CD4-positive, alpha-beta memory T cell (primary cell): ENCODE data around the gene SIN3B. TPM values are rescaled to one million over a fixed set of nuclear protein-coding genes. Genes with fewer than 3 reads are reported as not detected.

ENCODE experiments used
- CTCF ChIA-PET: fragments of 350-600 bp; sonication (Branson Sonifier 250); formaldehyde crosslinking; loops from one replicate; lab custom pipeline; 2021; ENCODE audit warnings: inconsistent platforms; ENCODE audit not compliant: partially characterized antibody; lab: Charles Lee
- POLR2A ChIA-PET: fragments of 350-600 bp; sonication (Branson Sonifier 250); formaldehyde crosslinking; loops from one replicate; lab custom pipeline; 2021; ENCODE audit not compliant: partially characterized antibody; lab: Charles Lee
- DNase-seq, 5 donors: peaks; one replicate each; pipeline versions ENCODE4 v3.0.0 to v3.0.0-alpha.2; 2020 to 2022; ENCODE audit warnings: mixed read lengths in 1 of 5
- H3K27ac ChIP-seq: one replicate; pipeline ENCODE4 v1.7.0; 2013; ENCODE audit warnings: low read depth, low read length
- H3K27me3 ChIP-seq: 2 replicates; pipeline ENCODE4 v1.7.0; 2013; ENCODE audit warnings: mild to moderate bottlenecking, low read length, moderate library complexity; ENCODE audit not compliant: insufficient read depth
- H3K36me3 ChIP-seq: 2 replicates; pipeline ENCODE4 v1.7.0; 2013; ENCODE audit warnings: mild to moderate bottlenecking, low read length, moderate library complexity; ENCODE audit not compliant: insufficient read depth
- H3K4me1 ChIP-seq: 2 replicates; pipeline ENCODE4 v1.7.0; 2013; ENCODE audit warnings: mild to moderate bottlenecking, low read length, moderate library complexity; ENCODE audit not compliant: insufficient read depth
- H3K4me3 ChIP-seq, 2 donors: one replicate each; pipeline ENCODE4 v1.7.0; 2013; ENCODE audit warnings: low read length in 2 of 2, mild to moderate bottlenecking in 1 of 2
- H3K9me3 ChIP-seq, 2 donors: one replicate each; pipeline ENCODE4 v1.7.0; 2013; ENCODE audit warnings: low read length in 2 of 2, control low read depth in 1 of 2; ENCODE audit not compliant: control insufficient read depth in 1 of 2
- H3K27ac Mint-ChIP-seq, 7 donors: one replicate each; pipeline ENCODE4 v1.8.0; 2020 to 2021; ENCODE audit warnings: mixed read lengths in 7 of 7, mild to moderate bottlenecking in 6 of 7, inconsistent platforms in 3 of 7, moderate library complexity in 3 of 7
- H3K27me3 Mint-ChIP-seq, 2 donors: one replicate each; pipeline ENCODE4 v1.8.0; 2020 to 2021; ENCODE audit warnings: mixed read lengths in 2 of 2
- H3K36me3 Mint-ChIP-seq, 2 donors: one replicate each; pipeline ENCODE4 v1.8.0; 2020 to 2021; ENCODE audit warnings: mixed read lengths in 2 of 2, inconsistent platforms in 1 of 2, mild to moderate bottlenecking in 1 of 2
- H3K4me1 Mint-ChIP-seq, 4 donors: one replicate each; pipeline ENCODE4 v1.8.0; 2020 to 2021; ENCODE audit warnings: mixed read lengths in 4 of 4, mild to moderate bottlenecking in 1 of 4
- H3K4me3 Mint-ChIP-seq, 8 donors: one replicate each; pipeline ENCODE4 v1.8.0; 2020 to 2021; ENCODE audit warnings: mixed read lengths in 8 of 8, mild to moderate bottlenecking in 7 of 8, moderate library complexity in 6 of 8, inconsistent platforms in 3 of 8
- H3K9me3 Mint-ChIP-seq, 8 donors: one replicate each; pipeline ENCODE4 v1.8.0; 2020 to 2021; ENCODE audit warnings: mixed read lengths in 8 of 8, mild to moderate bottlenecking in 5 of 8, inconsistent platforms in 3 of 8, moderate library complexity in 1 of 8
- intact Hi-C: fragments of 100-400 bp; cut with micrococcal nuclease; formaldehyde crosslinking; loops from one replicate; pipeline ENCODE4 v1.15.1; 2023
- polyA plus RNA-seq, 2 donors: library from polyadenylated mRNA; unstranded; fragments of 300-500 nt; fragmentation: Illumina TruSeq; gene quantifications; one replicate each; pipeline ENCODE4 v1.2.3, GENCODE V29; 2021
- total RNA-seq, 2 experiments: library from RNA; stranded (reverse); gene quantifications; one replicate each; pipeline ENCODE4 v1.2.3, GENCODE V29; 2021

The SIN3B gene
- total and polyA plus RNA-seq, 4 experiments from 2014 or later, result 1.4 to 88.4 (median 46.0) TPM

DNA sequence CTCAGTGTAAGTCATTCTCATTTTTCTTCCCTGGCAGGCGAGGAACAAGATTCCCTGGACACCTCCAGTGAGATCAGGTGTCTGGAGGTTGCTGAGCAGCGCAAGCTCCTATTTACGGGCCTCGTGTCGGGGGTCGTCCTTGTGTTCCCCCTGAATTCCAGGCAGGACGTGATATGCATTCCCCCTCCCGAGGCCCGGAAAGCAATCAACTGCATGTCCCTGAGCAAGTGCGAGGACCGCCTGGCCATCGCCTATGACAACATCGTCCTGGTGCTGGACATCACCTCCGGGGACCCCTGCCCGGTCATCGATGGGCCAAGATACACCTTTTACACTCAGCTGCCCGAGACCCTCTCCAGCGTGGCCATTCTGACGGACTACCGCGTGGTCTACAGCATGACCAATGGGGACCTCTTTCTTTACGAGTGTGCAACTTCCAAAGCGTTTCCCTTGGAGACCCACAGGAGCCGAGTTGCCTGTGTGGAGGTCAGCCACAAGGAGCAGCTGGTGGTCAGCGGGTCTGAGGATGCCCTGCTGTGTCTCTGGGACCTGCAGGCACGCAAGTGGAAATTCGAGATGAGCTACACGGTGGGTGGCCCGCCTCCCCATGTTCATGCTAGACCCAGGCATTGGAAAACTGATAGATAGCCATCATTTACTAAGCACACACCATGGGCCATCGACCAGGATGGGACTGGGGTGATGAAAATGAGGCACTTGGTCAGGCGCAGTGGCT lies 21.5 kb upstream of the SIN3B start:
- ChIA-PET POLR2A (no interaction called here), CTCF (interaction anchor here (0.6 kb wide), 1 partner anchor 174 kb away, joined by 4 read pairs; no protein-coding TSS in a partner anchor)
- H3K4me3 ChIP-seq, result no peak overlapping the region
- intact Hi-C loops, result no loop called here
- Mint-ChIP-seq H3K4me1 (no peaks in the 10 kb centered on the region), H3K36me3 (no peaks in the 10 kb centered on the region), H3K4me3 (no peak overlapping the region), H3K27me3 (peaks cover 0 to 1% of the 10 kb centered on the region in 2 donors), H3K27ac (no peak overlapping the region), H3K9me3 (peaks cover 0 to 5% (median 0%) of the 10 kb centered on the region in 8 donors)
- no peaks in the 10 kb centered on the region for H3K9me3 ChIP-seq
- no peaks in the 10 kb centered on the region for H3K27me3 ChIP-seq
- H3K27ac ChIP-seq, result no peak overlapping the region
- no peaks in the 10 kb centered on the region for H3K36me3 ChIP-seq
- no peaks in the 10 kb centered on the region for H3K4me1 ChIP-seq
- DNase-seq, result no peak

DNA sequence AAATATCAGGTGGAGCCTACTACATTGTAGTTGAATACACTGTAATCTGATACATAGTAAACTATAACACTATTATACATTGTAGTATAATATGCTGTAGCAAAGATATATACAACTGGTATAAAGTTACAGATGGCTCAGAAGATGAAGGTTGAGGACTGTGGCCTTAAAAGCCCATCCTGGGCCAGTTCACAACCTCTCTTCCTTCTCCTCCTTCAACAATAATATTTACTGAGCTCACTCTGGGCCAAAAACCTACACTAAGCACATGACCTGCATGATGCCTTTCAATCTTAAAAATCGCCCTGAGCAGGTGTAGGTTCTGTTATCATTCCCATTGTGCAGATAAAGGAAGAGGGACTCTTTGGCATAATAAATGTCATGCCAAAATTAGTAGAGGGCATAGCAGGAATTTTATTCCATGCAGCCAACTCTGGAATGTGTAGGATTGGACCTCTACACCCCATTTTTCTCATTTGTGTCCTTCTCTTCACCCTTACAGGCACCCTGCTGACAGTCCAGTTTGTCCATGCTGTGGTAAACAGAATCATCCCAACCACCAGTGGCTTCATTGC lies 14.6 kb upstream of the SIN3B start:
- H3K36me3 Mint-ChIP-seq, result no peaks in the 10 kb centered on the region
- Histone ChIP-seq H3K4me1 (no peaks in the 10 kb centered on the region), H3K4me3 (no peak overlapping the region), H3K27me3 (no peaks in the 10 kb centered on the region), H3K27ac (no peak overlapping the region), H3K36me3 (no peaks in the 10 kb centered on the region), H3K9me3 (no peaks in the 10 kb centered on the region)
- ChIA-PET CTCF (no interaction called here), POLR2A (no interaction called here)
- no peaks in the 10 kb centered on the region for H3K9me3 Mint-ChIP-seq
- intact Hi-C loops, result no loop called here
- no peaks in the 10 kb centered on the region for H3K4me1 Mint-ChIP-seq
- H3K4me3 Mint-ChIP-seq, result no peak overlapping the region
- H3K27me3 Mint-ChIP-seq, result peaks cover 2 to 3% of the 10 kb centered on the region in 2 donors
- no peak for DNase-seq
- H3K27ac Mint-ChIP-seq, result peak overlapping the region in 1 of 7 donors; percentile 36

DNA sequence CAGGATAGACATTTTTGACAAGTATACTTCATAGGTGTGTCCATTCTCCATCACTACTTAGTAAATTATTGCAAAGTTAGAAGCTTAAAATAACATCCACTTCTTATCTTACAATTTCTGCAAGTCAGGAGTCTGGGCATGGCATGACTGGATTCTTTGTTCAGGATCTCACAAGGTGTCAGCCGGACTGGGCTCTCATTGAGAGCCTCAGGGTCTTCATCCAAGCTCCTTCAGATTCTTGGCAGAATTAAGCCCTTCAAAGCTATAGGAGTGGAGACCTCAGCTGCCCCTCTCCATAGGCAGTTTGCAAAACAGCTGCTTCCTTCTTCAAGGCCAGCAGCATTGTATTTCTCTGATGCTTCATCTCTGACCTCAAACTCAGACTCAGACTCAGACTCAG lies 9.1 kb upstream of the SIN3B start:
- no peak for DNase-seq
- POLR2A ChIA-PET, result no interaction called here
- intact Hi-C loops, result no loop called here
- Histone ChIP-seq H3K27ac (no peak overlapping the region), H3K4me3 (no peak overlapping the region), H3K9me3 (no peaks in the 10 kb centered on the region), H3K36me3 (no peaks in the 10 kb centered on the region), H3K27me3 (no peaks in the 10 kb centered on the region), H3K4me1 (peaks cover 3% of the 10 kb centered on the region)
- Mint-ChIP-seq H3K4me3 (no peak overlapping the region), H3K9me3 (no peaks in the 10 kb centered on the region), H3K27ac (no peak overlapping the region), H3K36me3 (no peaks in the 10 kb centered on the region), H3K27me3 (peaks cover 9 to 11% of the 10 kb centered on the region in 2 donors), H3K4me1 (peaks cover 0 to 6% (median 3%) of the 10 kb centered on the region in 4 donors)
- CTCF ChIA-PET, result no interaction called here

GRCh38 chr19:16821081-16821480 lies 8.1 kb upstream of the SIN3B start:
- peaks cover 8% of the 10 kb centered on the region for H3K4me1 ChIP-seq
- H3K27me3 ChIP-seq, result no peaks in the 10 kb centered on the region
- Mint-ChIP-seq H3K27ac (no peak overlapping the region), H3K9me3 (no peaks in the 10 kb centered on the region), H3K4me3 (no peak overlapping the region), H3K27me3 (peaks cover 17 to 18% of the 10 kb centered on the region in 2 donors), H3K36me3 (no peaks in the 10 kb centered on the region), H3K4me1 (peaks cover 5 to 17% (median 9%) of the 10 kb centered on the region in 4 donors)
- no peak overlapping the region for H3K4me3 ChIP-seq
- CTCF ChIA-PET, result interaction anchor here (0.6 kb wide), 1 partner anchor 149 kb away, joined by 3 read pairs; no protein-coding TSS in a partner anchor
- no peak overlapping the region for H3K27ac ChIP-seq
- H3K36me3 ChIP-seq, result no peaks in the 10 kb centered on the region
- DNase-seq, result no peak
- intact Hi-C loops, result no loop called here
- H3K9me3 ChIP-seq, result no peaks in the 10 kb centered on the region
- POLR2A ChIA-PET, result interaction anchor here (0.6 kb wide), 1 partner anchor 169 kb away, joined by 3 read pairs; no protein-coding TSS in a partner anchor

DNA sequence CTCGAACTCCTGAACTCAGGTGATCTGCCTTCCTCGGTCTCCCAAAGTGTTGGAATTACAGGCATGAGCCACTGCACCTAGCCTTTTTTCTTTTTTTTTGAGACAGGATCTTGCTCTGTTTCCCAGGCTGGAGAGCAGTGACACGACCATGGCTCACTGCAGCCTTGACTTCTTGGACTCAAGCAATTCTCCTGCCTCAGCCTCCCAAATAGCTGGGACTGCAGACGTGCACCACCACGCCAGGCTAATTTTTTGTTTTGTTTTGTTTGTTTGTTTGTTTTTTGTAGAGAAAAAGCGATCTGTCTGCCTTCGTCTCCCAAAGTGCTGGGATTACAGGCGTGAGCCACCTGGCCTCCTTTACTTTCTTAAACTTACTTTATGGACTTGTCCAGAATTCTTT lies 6.5 kb upstream of the SIN3B start:
- H3K27me3 Mint-ChIP-seq, result peaks cover 19% of the 10 kb centered on the region in 2 donors
- intact Hi-C loops, result no loop called here
- H3K27ac Mint-ChIP-seq, result no peak overlapping the region
- H3K36me3 Mint-ChIP-seq, result no peaks in the 10 kb centered on the region
- no peak overlapping the region for H3K4me3 Mint-ChIP-seq
- ChIA-PET CTCF (no interaction called here), POLR2A (no interaction called here)
- Histone ChIP-seq H3K27ac (no peak overlapping the region), H3K36me3 (no peaks in the 10 kb centered on the region), H3K27me3 (no peaks in the 10 kb centered on the region), H3K4me1 (peaks cover 8% of the 10 kb centered on the region), H3K4me3 (no peak overlapping the region), H3K9me3 (no peaks in the 10 kb centered on the region)
- peaks cover 5 to 25% (median 12%) of the 10 kb centered on the region in 4 donors for H3K4me1 Mint-ChIP-seq
- DNase-seq, result no peak
- no peaks in the 10 kb centered on the region for H3K9me3 Mint-ChIP-seq

DNA sequence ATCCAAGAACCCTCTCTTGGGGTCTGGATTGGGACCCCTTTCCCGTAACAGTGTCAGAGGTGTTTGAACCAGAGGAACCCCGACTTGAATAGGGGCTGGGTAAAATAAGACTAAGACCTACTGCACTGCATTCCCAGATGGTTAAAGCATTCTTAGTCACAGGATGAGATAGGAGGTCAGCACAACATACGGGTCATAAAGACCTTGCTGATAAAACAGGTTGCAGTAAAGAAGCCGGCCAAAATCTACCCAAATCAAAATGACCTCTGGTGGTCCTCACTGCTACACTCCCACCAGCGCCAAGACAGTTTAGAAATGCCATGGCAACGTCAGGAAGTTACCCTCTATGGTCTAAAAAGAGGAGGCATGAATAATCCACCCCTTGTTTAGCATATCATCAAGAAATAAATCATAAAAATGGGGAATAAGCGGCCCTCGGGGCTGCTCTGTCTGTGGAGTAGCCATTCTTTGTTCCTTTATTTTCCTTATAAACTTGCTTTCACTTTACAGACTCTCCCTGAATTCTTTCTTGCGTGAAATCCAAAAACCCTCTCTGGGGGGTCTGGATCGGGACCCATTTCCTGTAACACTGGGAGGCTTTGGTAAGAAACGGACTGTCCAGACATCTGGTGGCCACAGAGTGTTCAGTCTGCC lies 4.4 kb upstream of the SIN3B start:
- no peaks in the 10 kb centered on the region for H3K27me3 ChIP-seq
- peaks cover 0 to 1% (median 0%) of the 10 kb centered on the region in 8 donors for H3K9me3 Mint-ChIP-seq
- H3K4me1 Mint-ChIP-seq, result peaks cover 10 to 32% (median 18%) of the 10 kb centered on the region in 4 donors
- peaks cover 19% of the 10 kb centered on the region in 2 donors for H3K27me3 Mint-ChIP-seq
- H3K27ac Mint-ChIP-seq, result peak overlapping the region in 2 of 7 donors; percentile 22 to 44
- peak overlapping the region in 7 of 8 donors; percentile 53 to 84 (median 80) for H3K4me3 Mint-ChIP-seq
- intact Hi-C loops, result no loop called here
- no peak overlapping the region for H3K27ac ChIP-seq
- H3K4me1 ChIP-seq, result peaks cover 15% of the 10 kb centered on the region
- H3K9me3 ChIP-seq, result no peaks in the 10 kb centered on the region
- no peaks in the 10 kb centered on the region for H3K36me3 Mint-ChIP-seq
- no peaks in the 10 kb centered on the region for H3K36me3 ChIP-seq
- POLR2A ChIA-PET, result no interaction called here
- CTCF ChIA-PET, result no interaction called here
- DNase-seq, result no peak
- H3K4me3 ChIP-seq, result no peak overlapping the region
